Small intestine (tissue), 7 donors: ENCODE results near the gene ZSCAN12. TPM values are rescaled to one million over a fixed set of nuclear protein-coding genes. Genes with fewer than 3 reads are reported as not detected.
"Not testable (repeated sequence)": the region's sequence is repeated elsewhere in the genome, so short reads cannot be mapped to it uniquely, and the experiment has no call there.

ENCODE experiments used
- DNase-seq, 2 donors: peaks; one replicate each; pipeline versions ENCODE4 v3.0.0 to v3.0.0-alpha.2; 2013
- FAIRE-seq: peaks from 2 replicates; lab custom pipeline; 2012; peaks lifted over from hg19 to GRCh38; lab: Jason Lieb, UNC
- H3K27ac ChIP-seq, 3 donors: one replicate each; pipeline ENCODE4 v1.5.1; 2013; ENCODE audit warnings: low read length in 2 of 3, mild to moderate bottlenecking in 2 of 3, control low read depth in 1 of 3, inconsistent platforms in 1 of 3, low read depth in 1 of 3, moderate library complexity in 1 of 3
- H3K27me3 ChIP-seq, 3 donors: one replicate each; pipeline ENCODE4 v1.6.1; 2013; ENCODE audit warnings: low read length in 3 of 3, inconsistent platforms in 1 of 3; ENCODE audit not compliant: control insufficient read depth in 3 of 3, insufficient read depth in 3 of 3
- H3K36me3 ChIP-seq, 3 donors: one replicate each; pipeline ENCODE4 v1.6.1; 2013; ENCODE audit warnings: low read length in 3 of 3, inconsistent platforms in 1 of 3, low read depth in 1 of 3, mild to moderate bottlenecking in 1 of 3, moderate library complexity in 1 of 3; ENCODE audit not compliant: control insufficient read depth in 3 of 3, insufficient read depth in 2 of 3
- H3K4me1 ChIP-seq, 3 donors: one replicate each; pipeline ENCODE4 v1.6.1; 2013; ENCODE audit warnings: low read length in 2 of 3, inconsistent platforms in 1 of 3, low read depth in 1 of 3, mild to moderate bottlenecking in 1 of 3, moderate library complexity in 1 of 3; ENCODE audit not compliant: control insufficient read depth in 3 of 3, insufficient read depth in 2 of 3
- H3K4me3 ChIP-seq, 3 donors: one replicate each; pipeline ENCODE4 v1.5.1; 2013; ENCODE audit warnings: low read length in 3 of 3, control low read depth in 1 of 3, inconsistent platforms in 1 of 3, low read depth in 1 of 3, mild to moderate bottlenecking in 1 of 3, moderate library complexity in 1 of 3
- H3K9me3 ChIP-seq, 2 donors: one replicate each; pipeline ENCODE4 v1.6.1; 2013; ENCODE audit warnings: low read depth in 1 of 2, low read length in 1 of 2; ENCODE audit not compliant: control insufficient read depth in 2 of 2, insufficient read depth in 1 of 2
- WGBS, 3 donors: extraction: QIAGEN DNeasy Blood & Tissue Kit; methylation state at CpG; one replicate each; pipeline ENCODE4 v1.1.7; 2013; 5-methylcytosine and 5-hydroxymethylcytosine counted together
- polyA plus RNA-seq, 4 donors: library from polyadenylated mRNA; stranded (reverse) in 3 of 4; unstranded in 1 of 4; fragments of 200-250 nt in 3 of 4; fragments of 120-200 nt in 1 of 4; gene quantifications; one replicate each; pipeline versions ENCODE4 v1.2.1 to v1.2.3, GENCODE V29; 2013
- donor health status: healthy with polysubstance abuse.
- donor health status: control.
- donor health status: control.
- donor health status: Bipolar disorder and iron deficiency.
- donor health status: healthy.

The ZSCAN12 gene
- polyA plus RNA-seq, 4 donors = 1.6 to 8.4 (median 2.0) TPM

GRCh38 chr6:28371280-28371679 lies 28.3 kb downstream of the ZSCAN12 start:
- Histone ChIP-seq H3K4me3 (no peak overlapping the region), H3K9me3 (no peaks in the 10 kb centered on the region), H3K27me3 (no peaks in the 10 kb centered on the region), H3K36me3 (no peaks in the 10 kb centered on the region), H3K27ac (no peak overlapping the region), H3K4me1 (no peaks in the 10 kb centered on the region)
- FAIRE-seq (no peak), DNase-seq (no peak)
- WGBS, 3 donors = 94 to 96% (median 95%) methylated on average over 1 of the region's 1 CpG

- 62 to 76% (median 65%) methylated on average over 2 of the region's 2 CpGs for WGBS, 3 donors
- H3K4me1 ChIP-seq = no peaks in the 10 kb centered on the region
- FAIRE-seq (no peak), DNase-seq (no peak)
- H3K9me3 ChIP-seq = no peaks in the 10 kb centered on the region
- H3K4me3 ChIP-seq = no peak overlapping the region
- H3K27me3 ChIP-seq = no peaks in the 10 kb centered on the region
- H3K27ac ChIP-seq = no peak overlapping the region
- H3K36me3 ChIP-seq = peaks cover 0 to 4% (median 3%) of the 10 kb centered on the region in 3 donors
Observed at GRCh38 chr6:28370440-28370839, 29.1 kb downstream of the ZSCAN12 start.

- FAIRE-seq = no peak
- no peaks in the 10 kb centered on the region for H3K27me3 ChIP-seq
- no peak overlapping the region for H3K27ac ChIP-seq
- no peak for DNase-seq
- no peaks in the 10 kb centered on the region for H3K4me1 ChIP-seq
- no peak overlapping the region for H3K4me3 ChIP-seq
- peaks cover 0 to 9% (median 3%) of the 10 kb centered on the region in 3 donors for H3K36me3 ChIP-seq
- 96 to 99% (median 97%) methylated on average over 3 of the region's 3 CpGs for WGBS, 3 donors
- H3K9me3 ChIP-seq = no peaks in the 10 kb centered on the region
Observed at GRCh38 chr6:28369463-28369862, 30.1 kb downstream of the ZSCAN12 start.

- Histone ChIP-seq H3K36me3 (peaks cover 0 to 16% (median 3%) of the 10 kb centered on the region in 3 donors), H3K27ac (no peak overlapping the region), H3K4me3 (no peak overlapping the region), H3K27me3 (no peaks in the 10 kb centered on the region), H3K4me1 (no peaks in the 10 kb centered on the region), H3K9me3 (no peaks in the 10 kb centered on the region)
- 83 to 88% (median 87%) methylated on average over 4 of the region's 4 CpGs for WGBS, 3 donors
- FAIRE-seq (no peak), DNase-seq (no peak)
Observed at GRCh38 chr6:28368522-28368921, 31.0 kb downstream of the ZSCAN12 start.

GRCh38 chr6:28365590-28365989 lies 34.0 kb downstream of the ZSCAN12 start:
- 90 to 95% (median 94%) methylated on average over 4 of the region's 4 CpGs for WGBS, 3 donors
- not testable (repeated sequence) for H3K27me3 ChIP-seq, H3K4me3 ChIP-seq, H3K27ac ChIP-seq, H3K9me3 ChIP-seq, DNase-seq, FAIRE-seq, H3K4me1 ChIP-seq
- H3K36me3 ChIP-seq = peaks cover 2 to 27% (median 3%) of the 10 kb centered on the region in 3 donors

GRCh38 chr6:28360961-28361360 lies 38.6 kb downstream of the ZSCAN12 start:
- no peak overlapping the region for H3K27ac ChIP-seq
- DNase-seq (no peak), FAIRE-seq (no peak)
- H3K36me3 ChIP-seq = peaks cover 0 to 31% (median 2%) of the 10 kb centered on the region in 3 donors
- H3K27me3 ChIP-seq = no peaks in the 10 kb centered on the region
- H3K4me3 ChIP-seq = no peak overlapping the region
- H3K9me3 ChIP-seq = no peaks in the 10 kb centered on the region
- 91 to 98% (median 93%) methylated on average over 2 of the region's 2 CpGs for WGBS, 3 donors
- no peaks in the 10 kb centered on the region for H3K4me1 ChIP-seq

GRCh38 chr6:28359562-28359961 lies 40.0 kb downstream of the ZSCAN12 start:
- peaks cover 0 to 23% (median 2%) of the 10 kb centered on the region in 3 donors for H3K36me3 ChIP-seq
- DNase-seq, H3K27ac ChIP-seq, H3K4me3 ChIP-seq, H3K4me1 ChIP-seq, H3K9me3 ChIP-seq, FAIRE-seq, H3K27me3 ChIP-seq: not testable (repeated sequence)
- WGBS, 3 donors = 95 to 100% (median 96%) methylated on average over 13 to 14 of the region's 16 CpGs

GRCh38 chr6:28357036-28357435 lies 42.5 kb downstream of the ZSCAN12 start:
- no peak for DNase-seq
- no peaks in the 10 kb centered on the region for H3K27me3 ChIP-seq
- H3K4me3 ChIP-seq = no peak overlapping the region
- no peaks in the 10 kb centered on the region for H3K9me3 ChIP-seq
- H3K27ac ChIP-seq = no peak overlapping the region
- peaks cover 0 to 13% (median 0%) of the 10 kb centered on the region in 3 donors for H3K36me3 ChIP-seq
- WGBS, 3 donors = 79 to 87% (median 86%) methylated on average over 6 of the region's 6 CpGs
- H3K4me1 ChIP-seq = peaks cover 0 to 3% (median 2%) of the 10 kb centered on the region in 3 donors
- no peak for FAIRE-seq

GRCh38 chr6:28356666-28357020 lies 42.9 kb downstream of the ZSCAN12 start:
- peak overlapping the region in 1 of 3 donors; percentile 59 for H3K27ac ChIP-seq
- H3K27me3 ChIP-seq = no peaks in the 10 kb centered on the region
- no peak for DNase-seq
- peaks cover 0 to 10% (median 0%) of the 10 kb centered on the region in 3 donors for H3K36me3 ChIP-seq
- no peak overlapping the region for H3K4me3 ChIP-seq
- no peaks in the 10 kb centered on the region for H3K9me3 ChIP-seq
- H3K4me1 ChIP-seq = peaks cover 0 to 3% (median 2%) of the 10 kb centered on the region in 3 donors
- no peak for FAIRE-seq
- WGBS, 3 donors = 68 to 80% (median 79%) methylated on average over 7 of the region's 7 CpGs
